GM19468 (cell line): ENCODE data around the gene OSTF1.

ENCODE experiments used
- ATAC-seq: cut with Tn5 transposase; IDR thresholded peaks from one replicate; pipeline ENCODE4 v1.9.1; 2021; ENCODE audit warnings: mild to moderate bottlenecking, moderate library complexity, moderate number of reproducible peaks; ENCODE audit not compliant: unreplicated experiment; ENCODE audit errors: extremely low read depth

Gene OSTF1, protein sequence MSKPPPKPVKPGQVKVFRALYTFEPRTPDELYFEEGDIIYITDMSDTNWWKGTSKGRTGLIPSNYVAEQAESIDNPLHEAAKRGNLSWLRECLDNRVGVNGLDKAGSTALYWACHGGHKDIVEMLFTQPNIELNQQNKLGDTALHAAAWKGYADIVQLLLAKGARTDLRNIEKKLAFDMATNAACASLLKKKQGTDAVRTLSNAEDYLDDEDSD

GRCh38 chr9:75087824-75088645 is at the start of gene OSTF1, which contains the start of gene NMRK1:
OSTF1 (plus strand) TSS chr9:75088514; CDS start chr9:75088693, 179 bp downstream.
NMRK1 (minus strand) TSS chr9:75088155; CDS start chr9:75083115, 5,040 bp downstream.
- peak; percentile 77 for ATAC-seq

DNA sequence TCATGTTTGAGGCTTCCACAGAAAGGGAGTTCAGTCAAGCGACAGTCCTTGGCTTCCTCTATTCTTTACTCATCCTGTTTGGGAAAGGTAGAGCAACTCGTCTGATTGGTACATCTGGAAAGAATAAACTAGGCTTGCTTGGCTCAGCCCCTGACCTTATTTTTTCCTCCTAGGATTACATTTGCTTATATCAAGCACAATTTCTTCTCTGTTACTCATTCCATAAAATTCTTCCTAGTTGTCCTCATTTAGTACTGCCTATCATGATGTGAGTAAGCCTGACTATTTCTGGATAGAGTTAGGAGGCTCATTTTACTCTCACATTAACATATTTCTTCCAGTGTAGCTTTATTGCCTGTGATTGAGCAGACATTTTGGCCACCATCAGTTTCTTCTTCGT is 49.3 kb upstream of the OSTF1 start:
- no peak for ATAC-seq

DNA sequence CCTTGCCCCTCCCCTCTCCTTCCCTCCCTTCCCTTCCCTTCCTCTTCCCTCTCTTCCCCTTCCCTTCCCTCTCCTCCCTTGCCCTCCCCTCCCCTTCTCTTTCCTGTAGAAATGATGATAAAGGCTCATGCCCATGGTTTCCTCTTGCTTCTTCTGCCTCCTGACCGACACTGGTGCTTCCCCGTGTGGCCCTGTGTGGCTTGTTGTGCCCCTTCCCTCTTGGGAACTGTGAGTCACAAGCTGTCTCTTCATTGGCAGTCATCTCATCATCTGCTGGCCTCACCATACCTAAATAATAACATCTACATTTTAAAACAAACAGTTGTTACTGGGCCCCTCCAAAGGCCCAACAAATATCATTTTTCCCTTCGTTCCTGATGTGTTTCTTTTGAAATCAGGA is 48.5 kb upstream of the OSTF1 start:
- no peak for ATAC-seq

GRCh38 chr9:75041041-75041440 is 47.3 kb upstream of the OSTF1 start:
- ATAC-seq = no peak

DNA sequence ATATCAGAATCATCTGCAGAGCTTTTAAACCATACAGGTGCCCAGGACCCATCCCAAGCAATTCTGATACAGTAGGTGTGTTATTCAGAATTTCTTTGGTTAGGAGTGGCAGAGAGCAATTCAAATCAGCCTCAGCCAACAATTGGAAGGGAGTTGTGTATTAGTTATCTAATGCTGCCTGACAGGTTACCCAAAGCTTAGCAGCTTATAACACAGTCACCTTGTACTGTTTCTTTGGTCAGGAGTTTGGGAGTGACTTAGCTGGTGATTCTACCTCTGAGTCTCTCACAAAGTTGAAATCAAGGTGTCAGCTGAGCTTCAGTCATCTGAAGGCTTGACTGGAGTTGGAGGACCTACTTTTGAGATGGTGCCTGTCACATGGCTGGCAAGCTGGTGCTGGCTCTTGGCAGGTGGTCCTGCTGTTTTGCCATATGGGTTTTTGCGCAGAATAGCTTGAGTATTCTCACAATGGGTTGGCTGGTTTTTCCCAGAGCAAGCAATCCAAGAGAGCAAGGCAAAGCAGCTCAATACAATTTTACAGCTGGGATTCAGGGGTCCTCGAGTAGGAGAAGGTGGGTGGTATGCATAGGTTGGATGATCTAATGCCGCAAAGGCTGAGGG is 41.5 kb upstream of the OSTF1 start:
- ATAC-seq = no peak

DNA sequence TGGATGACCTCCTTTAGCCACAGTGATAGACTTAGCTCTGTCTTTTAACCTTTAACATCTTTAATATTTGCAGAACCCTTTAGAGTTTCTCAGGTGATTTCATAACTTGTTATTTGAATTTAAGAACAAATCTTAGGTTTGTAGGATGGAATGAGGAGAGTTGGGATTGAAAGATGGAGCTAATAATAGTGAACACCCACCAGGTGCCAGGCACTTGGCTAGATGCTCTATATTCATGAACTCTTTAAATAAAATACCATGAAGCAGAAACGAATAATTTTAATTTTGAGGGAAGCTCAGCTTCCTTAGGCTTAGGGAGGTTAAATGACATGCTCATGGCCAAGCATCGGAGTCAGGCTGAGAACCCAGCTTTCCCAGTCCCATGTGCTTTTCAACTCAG is 40.8 kb upstream of the OSTF1 start:
- no peak for ATAC-seq

- no peak for ATAC-seq
Measured at GRCh38 chr9:75051285-75051684, 37.0 kb upstream of the OSTF1 start.

- ATAC-seq = peak; percentile 97
Measured at GRCh38 chr9:75053869-75054268, 34.4 kb upstream of the OSTF1 start.

DNA sequence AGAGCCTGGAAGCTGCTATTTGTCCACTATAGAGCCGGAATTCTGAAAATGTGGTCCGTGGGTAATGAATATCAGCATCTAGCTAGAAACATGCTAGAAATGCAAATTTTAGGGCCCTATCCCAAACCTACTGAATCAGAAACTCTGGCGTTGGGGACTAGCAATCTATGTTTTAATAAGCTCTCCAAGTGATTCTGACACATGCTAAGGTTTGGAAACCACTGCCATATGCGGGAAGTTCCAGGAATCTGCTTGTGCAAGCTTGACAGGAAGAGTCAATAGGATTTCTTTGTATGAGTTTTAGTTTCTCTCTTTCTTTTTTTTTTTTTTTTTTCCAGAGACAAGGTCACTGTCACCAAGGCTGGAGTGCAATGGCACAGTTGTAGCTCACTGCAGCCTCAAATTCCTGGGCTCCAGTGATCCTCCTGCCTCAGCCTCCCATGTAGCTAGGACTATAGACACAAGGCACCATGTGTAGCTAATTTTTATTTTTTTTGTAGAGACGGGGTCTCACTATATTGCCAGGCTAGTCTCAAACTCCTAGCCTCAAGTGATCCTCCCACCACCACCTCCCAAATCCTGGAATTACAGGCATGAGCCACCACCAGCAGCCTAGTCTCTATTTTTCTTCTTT is 33.8 kb upstream of the OSTF1 start:
- no peak for ATAC-seq

DNA sequence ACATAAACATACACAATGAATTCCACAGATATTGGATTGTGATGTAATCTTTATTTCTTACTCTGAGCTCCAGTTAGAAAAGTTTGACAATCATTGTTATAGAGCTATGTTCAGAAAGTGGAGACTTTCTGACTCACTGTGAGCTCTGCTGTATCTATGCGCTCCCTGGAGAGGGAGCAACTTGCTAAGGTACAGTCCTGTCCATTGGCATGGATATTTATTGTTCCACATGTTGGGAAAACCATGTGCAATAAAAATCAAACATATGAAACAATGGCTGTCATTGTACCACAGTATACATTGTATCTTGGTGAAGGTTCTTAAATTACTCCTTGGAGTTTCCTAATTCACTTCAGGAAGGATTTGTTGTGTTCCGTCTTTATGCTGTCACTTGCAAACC is 27.1 kb upstream of the OSTF1 start:
- no peak for ATAC-seq

GRCh38 chr9:75063556-75064305 is 24.6 kb upstream of the OSTF1 start:
- ATAC-seq = no peak

DNA sequence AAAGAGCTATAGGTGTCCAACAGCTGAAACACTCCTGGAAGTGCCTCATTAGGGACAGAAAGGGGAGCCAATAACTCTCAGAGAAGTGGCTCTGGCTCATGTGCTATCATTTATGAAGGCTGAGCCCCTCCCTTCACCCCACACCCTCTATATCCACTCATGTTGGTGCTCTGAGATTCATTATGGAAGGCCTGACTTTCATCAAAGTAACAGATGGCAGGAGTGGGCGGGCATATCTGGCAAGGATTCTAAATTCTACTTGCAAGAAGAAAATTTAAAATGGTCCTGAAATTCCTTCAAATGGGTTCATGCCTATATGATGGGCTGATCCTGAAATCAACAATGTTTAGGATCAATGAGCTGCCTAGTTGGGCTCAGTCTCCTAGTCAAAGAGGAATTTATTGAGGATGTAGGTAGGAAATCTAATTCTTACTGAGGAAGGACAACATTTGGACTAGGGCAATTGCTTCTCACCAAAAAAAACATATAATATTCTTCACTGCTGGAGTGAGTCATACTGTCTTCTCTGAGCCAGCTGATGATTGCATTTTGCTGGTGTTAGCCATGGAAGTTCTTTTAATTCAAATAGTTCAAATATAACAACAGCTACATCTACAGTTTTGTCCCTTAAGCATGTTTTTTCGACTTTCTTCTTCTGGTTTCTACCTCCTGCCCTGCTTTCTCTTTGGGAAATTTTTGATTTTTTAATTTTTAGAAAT is 23.8 kb upstream of the OSTF1 start:
- ATAC-seq = no peak

DNA sequence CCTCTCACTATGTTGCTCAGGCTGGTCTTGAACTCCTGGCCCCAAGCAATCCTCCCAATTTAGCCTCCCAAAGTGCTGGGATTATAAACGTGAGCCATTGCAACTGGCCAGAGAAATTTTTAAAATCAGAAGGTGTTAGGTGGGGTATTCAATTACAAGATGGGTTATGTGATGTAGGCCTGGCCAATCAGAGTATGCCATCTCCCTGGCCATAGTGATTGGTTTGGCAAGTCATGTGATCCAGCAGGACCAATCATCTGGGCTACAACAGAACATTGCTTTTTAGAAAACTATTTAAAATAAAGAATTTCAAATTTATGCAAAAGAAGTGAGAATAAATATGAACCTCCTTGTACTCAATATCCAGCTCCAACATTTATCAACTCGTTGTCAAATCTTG is 22.8 kb upstream of the OSTF1 start:
- no peak for ATAC-seq

DNA sequence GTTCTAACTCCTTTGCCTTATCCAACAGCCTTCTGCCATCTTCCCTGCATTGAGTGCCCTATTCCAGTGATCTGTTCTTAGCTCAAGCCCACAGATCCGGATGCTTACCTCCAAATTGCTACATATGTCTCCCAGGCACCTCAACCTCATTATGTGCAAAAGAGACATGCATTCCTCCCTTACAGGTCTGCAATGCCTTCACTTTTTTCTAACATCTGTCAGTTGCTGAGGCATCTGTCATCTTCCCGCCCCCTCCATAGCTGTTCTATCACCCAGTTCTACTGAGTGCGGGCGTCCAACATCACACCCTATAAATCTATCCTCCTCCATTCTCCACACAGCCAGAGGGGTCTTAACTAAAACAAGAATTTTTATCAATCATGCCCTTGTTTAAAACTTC is 20.4 kb upstream of the OSTF1 start:
- ATAC-seq = no peak

- ATAC-seq = no peak
Measured at GRCh38 chr9:75069171-75069570, 19.1 kb upstream of the OSTF1 start.

DNA sequence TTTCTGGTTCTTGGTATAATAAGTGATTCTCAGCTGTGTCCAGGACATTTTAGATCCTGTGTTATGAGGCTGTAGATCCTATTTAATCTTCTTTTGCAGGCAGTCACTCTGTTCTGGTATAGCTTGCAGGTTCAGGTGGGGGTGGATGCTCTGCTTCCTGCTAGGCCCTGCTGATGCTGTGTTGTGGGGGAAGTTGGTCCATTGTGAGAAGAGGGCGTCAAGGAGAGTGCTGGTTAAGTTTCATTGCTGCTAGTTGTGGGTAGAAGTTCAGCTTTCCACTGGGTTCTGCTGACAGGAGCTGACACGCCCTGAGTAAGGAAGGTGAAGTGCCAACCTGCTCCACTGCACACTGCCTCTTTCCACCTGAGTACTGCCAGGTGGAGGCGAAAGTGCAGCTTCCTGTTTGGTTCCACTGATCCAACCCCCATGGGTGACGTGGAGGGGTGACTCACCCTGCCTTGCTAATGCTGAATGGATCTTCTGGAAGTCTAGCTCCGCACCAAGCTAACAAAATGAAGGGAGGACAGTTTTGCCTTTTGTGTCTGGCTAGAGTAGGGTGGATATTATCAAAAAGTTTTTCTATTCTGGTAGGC is 16.7 kb upstream of the OSTF1 start:
- ATAC-seq = peak; percentile 14

DNA sequence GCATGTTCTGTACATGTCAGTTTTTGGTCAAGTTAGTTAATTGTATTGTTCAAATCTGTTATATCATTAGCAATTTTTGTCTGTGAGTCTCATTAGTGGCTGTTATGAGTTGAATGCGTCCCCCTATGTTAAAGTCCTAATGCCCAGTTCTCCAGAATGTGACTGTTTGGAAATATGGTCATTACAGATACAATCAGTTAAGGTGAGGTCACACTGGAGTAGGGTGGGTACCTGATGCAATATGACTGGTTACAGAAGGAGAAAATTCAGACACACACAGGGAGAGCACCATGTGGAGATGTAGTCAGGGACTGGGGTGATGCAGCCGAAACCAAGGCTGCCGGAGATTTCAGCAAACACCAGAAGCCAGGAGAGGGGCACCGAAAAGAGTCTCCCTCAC is 15.4 kb upstream of the OSTF1 start:
- ATAC-seq = no peak

- no peak for ATAC-seq
Measured at GRCh38 chr9:75081632-75082031, 6.7 kb upstream of the OSTF1 start.
